Astrocyte of the cerebellum (primary cell): ENCODE data around the gene SLC30A7.

Experiments used
- DNase-seq: peaks from one replicate; pipeline ENCODE4 v3.0.0-alpha.2; 2011; ENCODE audit warnings: low read depth
- H3K4me3 ChIP-seq: 2 replicates; pipeline ENCODE4 v1.5.1; 2011; ENCODE audit warnings: mild to moderate bottlenecking, low read depth, low read length, moderate library complexity
- in situ Hi-C: cut with HindIII; loops from 2 replicates; pipeline ENCODE4 v1.10.0; 2017; ENCODE audit warnings: low sequenced_read_pairs
- TF ChIP-seq, protein P1 (sequence below): IDR thresholded peaks from 2 replicates; pipeline ENCODE4 v1.5.1; 2012; ENCODE audit warnings: low read length, low read depth, moderate library complexity, mild to moderate bottlenecking; ENCODE audit errors: missing control alignments

SLC30A7 gene

DNA sequence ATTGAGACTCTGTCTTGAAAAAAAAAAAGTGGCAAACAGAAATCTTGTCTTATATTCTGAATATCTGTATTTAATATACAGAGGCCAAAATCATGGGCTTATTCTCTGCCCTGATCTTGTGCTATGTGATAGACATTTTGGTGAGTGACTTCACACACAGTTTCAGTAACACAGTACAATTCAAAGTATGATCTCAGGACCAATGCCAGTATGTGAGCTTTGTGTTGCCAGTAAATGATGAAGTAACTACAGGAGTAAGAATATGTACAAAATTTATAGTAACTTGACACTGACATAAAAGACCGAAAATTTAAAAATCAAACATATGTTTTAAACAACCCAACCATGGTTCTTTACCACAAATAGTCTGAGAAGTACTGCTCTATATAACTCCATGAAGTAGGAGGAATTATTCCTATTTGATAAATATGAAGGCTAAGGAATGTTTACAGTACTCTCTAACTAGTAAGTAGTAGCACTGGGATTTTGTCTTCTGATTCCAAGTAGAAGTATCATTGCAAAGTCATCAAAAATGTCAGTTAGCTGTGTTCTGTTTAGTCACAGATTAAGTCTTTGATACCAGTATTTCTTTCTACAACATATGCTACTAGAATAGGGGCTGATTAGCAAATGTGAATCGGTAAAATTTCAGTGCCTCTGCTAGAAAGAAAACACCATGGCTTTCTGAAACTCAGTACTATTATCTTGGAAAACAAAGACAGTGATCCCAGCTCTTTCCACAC lies 104.4 kb downstream of the SLC30A7 start:
- TF ChIP-seq, protein P1, sequence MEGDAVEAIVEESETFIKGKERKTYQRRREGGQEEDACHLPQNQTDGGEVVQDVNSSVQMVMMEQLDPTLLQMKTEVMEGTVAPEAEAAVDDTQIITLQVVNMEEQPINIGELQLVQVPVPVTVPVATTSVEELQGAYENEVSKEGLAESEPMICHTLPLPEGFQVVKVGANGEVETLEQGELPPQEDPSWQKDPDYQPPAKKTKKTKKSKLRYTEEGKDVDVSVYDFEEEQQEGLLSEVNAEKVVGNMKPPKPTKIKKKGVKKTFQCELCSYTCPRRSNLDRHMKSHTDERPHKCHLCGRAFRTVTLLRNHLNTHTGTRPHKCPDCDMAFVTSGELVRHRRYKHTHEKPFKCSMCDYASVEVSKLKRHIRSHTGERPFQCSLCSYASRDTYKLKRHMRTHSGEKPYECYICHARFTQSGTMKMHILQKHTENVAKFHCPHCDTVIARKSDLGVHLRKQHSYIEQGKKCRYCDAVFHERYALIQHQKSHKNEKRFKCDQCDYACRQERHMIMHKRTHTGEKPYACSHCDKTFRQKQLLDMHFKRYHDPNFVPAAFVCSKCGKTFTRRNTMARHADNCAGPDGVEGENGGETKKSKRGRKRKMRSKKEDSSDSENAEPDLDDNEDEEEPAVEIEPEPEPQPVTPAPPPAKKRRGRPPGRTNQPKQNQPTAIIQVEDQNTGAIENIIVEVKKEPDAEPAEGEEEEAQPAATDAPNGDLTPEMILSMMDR: no peak
- no peak overlapping the region for H3K4me3 ChIP-seq
- no peak for DNase-seq
- in situ Hi-C loops: no loop called here

DNA sequence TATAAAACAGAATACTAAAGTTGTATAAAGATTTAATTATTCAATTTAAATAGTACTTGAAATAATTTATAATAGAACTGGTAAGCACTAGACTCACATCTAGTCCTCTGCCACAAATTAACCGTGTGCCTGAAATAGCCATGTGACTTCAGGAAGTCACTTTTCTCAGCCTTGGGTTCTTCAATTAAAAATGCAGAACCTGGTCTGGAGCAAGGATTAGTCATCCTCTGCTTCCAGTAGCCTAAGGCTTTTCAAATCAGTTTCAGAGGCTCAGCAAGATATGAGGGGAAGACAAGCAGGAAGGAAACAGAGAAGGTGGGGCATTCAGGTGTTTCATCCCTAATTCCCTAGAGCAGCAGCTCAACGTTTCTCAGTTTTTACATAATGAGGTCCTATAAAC lies 106.7 kb downstream of the SLC30A7 start:
- TF ChIP-seq, protein P1: no peak
- no peak for DNase-seq
- H3K4me3 ChIP-seq: no peak overlapping the region
- in situ Hi-C loops: no loop called here

DNA sequence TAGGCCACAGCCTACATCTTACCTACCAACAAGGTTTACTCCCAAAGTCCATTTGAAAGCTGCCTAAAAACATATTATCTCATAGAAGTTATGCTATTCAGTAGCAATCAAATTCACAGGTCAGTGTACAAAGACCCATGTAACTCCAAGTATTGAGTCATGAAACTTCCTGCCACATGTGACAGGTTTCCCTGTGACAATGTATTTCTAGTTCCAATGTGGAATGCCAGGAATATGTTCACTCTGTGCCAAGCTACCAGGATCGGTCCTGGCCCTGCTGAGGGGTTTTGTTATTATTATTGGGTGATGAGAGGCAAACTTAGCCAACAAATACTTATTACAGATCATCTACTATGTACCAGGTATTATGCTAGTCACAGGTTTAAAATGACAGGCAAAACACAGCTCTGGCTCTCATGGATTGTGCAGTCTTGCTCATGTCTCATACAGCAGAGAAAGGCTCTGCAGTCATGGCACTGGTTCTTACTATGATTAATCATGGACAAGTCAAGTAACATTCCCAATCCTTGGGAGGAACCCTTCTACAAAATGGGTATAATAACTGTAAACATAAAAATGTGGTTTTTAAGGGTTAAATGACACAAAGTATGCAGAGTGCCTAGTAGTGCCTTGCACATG lies 107.2 kb downstream of the SLC30A7 start:
- in situ Hi-C loops: no loop called here
- H3K4me3 ChIP-seq: no peak overlapping the region
- TF ChIP-seq, protein P1: no peak
- DNase-seq: no peak

- TF ChIP-seq, protein P1: no peak
- H3K4me3 ChIP-seq: no peak overlapping the region
- in situ Hi-C loops: no loop called here
- no peak for DNase-seq
Measured at GRCh38 chr1:101004061-101004460, 108.2 kb downstream of the SLC30A7 start.

- no peak for DNase-seq
- TF ChIP-seq, protein P1: no peak
- in situ Hi-C loops: no loop called here
- H3K4me3 ChIP-seq: no peak overlapping the region
Measured at GRCh38 chr1:101004670-101005069, 108.8 kb downstream of the SLC30A7 start.

GRCh38 chr1:101005183-101005582 lies 109.3 kb downstream of the SLC30A7 start:
- H3K4me3 ChIP-seq: no peak overlapping the region
- in situ Hi-C loops: no loop called here
- no peak for DNase-seq
- TF ChIP-seq, protein P1: no peak
